ENCODE data around the gene TM9SF3. TPM values are rescaled to one million over a fixed set of nuclear protein-coding genes. Genes with fewer than 3 reads are reported as not detected.

Gene TM9SF3
- polyA plus RNA-seq, 2 of the 4 experiments (the other 2 are of a cell fraction): 92.9 to 138 TPM

DNA sequence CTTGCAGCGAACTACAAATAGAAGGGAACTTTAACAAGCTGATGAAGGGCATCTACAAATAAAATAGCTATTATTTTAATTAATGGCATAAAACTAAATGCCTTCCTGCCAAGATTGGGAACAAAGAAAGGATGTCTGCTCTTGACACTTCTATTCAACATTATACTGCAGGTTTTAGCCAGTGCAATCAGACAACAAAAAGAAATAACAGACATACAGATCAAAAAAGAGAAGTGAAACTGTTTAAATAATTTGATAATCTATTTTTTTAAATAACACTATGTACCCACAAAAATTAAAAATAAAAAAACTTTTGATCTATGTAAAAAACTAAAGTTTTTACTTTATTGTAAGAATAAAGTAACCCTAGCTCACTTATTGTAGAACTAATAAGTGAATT is 50.7 kb downstream of the TM9SF3 start:
- Histone ChIP-seq H3K4me1 (peaks cover 6% of the 10 kb centered on the region; the same call in 2 of the 3 replicates), H3K4me3 (no peak overlapping the region), H3K4me2 (no peak overlapping the region), H3K27ac (no peak overlapping the region), H3K9me3 (no peaks in the 10 kb centered on the region)
- ChIA-PET POLR2A (no interaction called here), CTCF (no interaction called here)
- WGBS (ENCODE audit: missing lambda C conversion rate): 97% methylated on average over 1 of the region's 1 CpG
- DNase-seq (ENCODE audit: low read depth in 1 of 2, low spot score in 1 of 2) (no peak), FAIRE-seq (no peak), ATAC-seq (no peak)
- TF ChIP-seq CBX2 (IDR thresholded peaks at IDR 0.05; ENCODE audit: borderline replicate concordance, low read depth): no peak
- no peak for TF ChIP-seq MAZ (IDR thresholded peaks at IDR 0.05; ENCODE audit: borderline replicate concordance, low read depth, low read length)
- TF ChIP-seq EHF (CRISPR knock-in tag; IDR thresholded peaks at IDR 0.05): no peak
- no peak for TF ChIP-seq BHLHE40 (IDR thresholded peaks at IDR 0.05; ENCODE audit: low read depth, low read length)
- no peak for TF ChIP-seq POLR2A (IDR thresholded peaks at IDR 0.05; ENCODE audit: low read length)
- TF ChIP-seq NPAS2 (CRISPR knock-in tag; IDR thresholded peaks at IDR 0.05; ENCODE audit: borderline replicate concordance): no peak
- no peak for TF ChIP-seq SREBF2 (IDR thresholded peaks at IDR 0.05)
- TF ChIP-seq RFX5 (IDR thresholded peaks at IDR 0.05): no peak
- TF ChIP-seq RCOR1 (IDR thresholded peaks at IDR 0.05; ENCODE audit: low read depth, low read length): no peak
- TF ChIP-seq, protein P1, sequence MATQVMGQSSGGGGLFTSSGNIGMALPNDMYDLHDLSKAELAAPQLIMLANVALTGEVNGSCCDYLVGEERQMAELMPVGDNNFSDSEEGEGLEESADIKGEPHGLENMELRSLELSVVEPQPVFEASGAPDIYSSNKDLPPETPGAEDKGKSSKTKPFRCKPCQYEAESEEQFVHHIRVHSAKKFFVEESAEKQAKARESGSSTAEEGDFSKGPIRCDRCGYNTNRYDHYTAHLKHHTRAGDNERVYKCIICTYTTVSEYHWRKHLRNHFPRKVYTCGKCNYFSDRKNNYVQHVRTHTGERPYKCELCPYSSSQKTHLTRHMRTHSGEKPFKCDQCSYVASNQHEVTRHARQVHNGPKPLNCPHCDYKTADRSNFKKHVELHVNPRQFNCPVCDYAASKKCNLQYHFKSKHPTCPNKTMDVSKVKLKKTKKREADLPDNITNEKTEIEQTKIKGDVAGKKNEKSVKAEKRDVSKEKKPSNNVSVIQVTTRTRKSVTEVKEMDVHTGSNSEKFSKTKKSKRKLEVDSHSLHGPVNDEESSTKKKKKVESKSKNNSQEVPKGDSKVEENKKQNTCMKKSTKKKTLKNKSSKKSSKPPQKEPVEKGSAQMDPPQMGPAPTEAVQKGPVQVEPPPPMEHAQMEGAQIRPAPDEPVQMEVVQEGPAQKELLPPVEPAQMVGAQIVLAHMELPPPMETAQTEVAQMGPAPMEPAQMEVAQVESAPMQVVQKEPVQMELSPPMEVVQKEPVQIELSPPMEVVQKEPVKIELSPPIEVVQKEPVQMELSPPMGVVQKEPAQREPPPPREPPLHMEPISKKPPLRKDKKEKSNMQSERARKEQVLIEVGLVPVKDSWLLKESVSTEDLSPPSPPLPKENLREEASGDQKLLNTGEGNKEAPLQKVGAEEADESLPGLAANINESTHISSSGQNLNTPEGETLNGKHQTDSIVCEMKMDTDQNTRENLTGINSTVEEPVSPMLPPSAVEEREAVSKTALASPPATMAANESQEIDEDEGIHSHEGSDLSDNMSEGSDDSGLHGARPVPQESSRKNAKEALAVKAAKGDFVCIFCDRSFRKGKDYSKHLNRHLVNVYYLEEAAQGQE (IDR thresholded peaks at IDR 0.05): no peak
- TF ChIP-seq NR3C1 (IDR thresholded peaks at IDR 0.05): no peak
- no peak for TF ChIP-seq HOXB13 (CRISPR knock-in tag; IDR thresholded peaks at IDR 0.05; ENCODE audit: low read depth)
- TF ChIP-seq, protein P2, sequence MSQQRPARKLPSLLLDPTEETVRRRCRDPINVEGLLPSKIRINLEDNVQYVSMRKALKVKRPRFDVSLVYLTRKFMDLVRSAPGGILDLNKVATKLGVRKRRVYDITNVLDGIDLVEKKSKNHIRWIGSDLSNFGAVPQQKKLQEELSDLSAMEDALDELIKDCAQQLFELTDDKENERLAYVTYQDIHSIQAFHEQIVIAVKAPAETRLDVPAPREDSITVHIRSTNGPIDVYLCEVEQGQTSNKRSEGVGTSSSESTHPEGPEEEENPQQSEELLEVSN (IDR thresholded peaks at IDR 0.05; ENCODE audit: borderline replicate concordance, low read depth): no peak

DNA sequence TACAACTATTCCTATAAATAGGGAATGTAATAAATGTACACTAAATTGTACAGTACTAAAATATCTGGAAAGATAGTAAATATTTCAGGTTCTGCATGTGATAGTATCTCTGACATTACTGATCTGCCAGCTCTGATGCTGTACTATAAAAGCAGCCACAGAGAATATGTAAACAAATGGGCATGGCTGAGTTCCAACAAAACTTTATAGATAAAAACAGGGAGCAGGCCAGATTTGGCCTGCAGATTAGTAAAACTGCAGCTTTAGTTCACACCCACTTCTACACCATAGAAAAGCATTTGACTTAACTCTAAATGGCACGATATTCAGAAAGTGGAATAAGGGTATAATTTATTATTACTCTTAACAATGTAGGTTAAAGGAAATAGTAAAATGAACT is 54.3 kb downstream of the TM9SF3 start:
- Histone ChIP-seq H3K4me1 (peaks cover 6% of the 10 kb centered on the region; the same call in 2 of the 3 replicates), H3K4me2 (no peak overlapping the region), H3K9me3 (no peaks in the 10 kb centered on the region), H3K4me3 (no peak overlapping the region), H3K27ac (no peak overlapping the region)
- TF ChIP-seq BHLHE40 (IDR thresholded peaks at IDR 0.05; ENCODE audit: low read depth, low read length) (no peak), POLR2AphosphoS2 (conservative IDR thresholded peaks at IDR 0.05; ENCODE audit: low read length) (no peak), NFE2L2 (conservative IDR thresholded peaks at IDR 0.05; ENCODE audit: low read length) (no peak), SMC3 (IDR thresholded peaks at IDR 0.05) (no peak), CHD4 (IDR thresholded peaks at IDR 0.05; ENCODE audit: borderline replicate concordance) (no peak), TFCP2L1 (CRISPR knock-in tag; IDR thresholded peaks at IDR 0.05) (no peak), NR3C1 (IDR thresholded peaks at IDR 0.05) (no peak), CBX2 (IDR thresholded peaks at IDR 0.05; ENCODE audit: borderline replicate concordance, low read depth) (no peak), ZC3H11A (IDR thresholded peaks at IDR 0.05) (no peak), PHF8 (IDR thresholded peaks at IDR 0.05; ENCODE audit: borderline replicate concordance, low read depth) (no peak)
- TF ChIP-seq, protein P3, sequence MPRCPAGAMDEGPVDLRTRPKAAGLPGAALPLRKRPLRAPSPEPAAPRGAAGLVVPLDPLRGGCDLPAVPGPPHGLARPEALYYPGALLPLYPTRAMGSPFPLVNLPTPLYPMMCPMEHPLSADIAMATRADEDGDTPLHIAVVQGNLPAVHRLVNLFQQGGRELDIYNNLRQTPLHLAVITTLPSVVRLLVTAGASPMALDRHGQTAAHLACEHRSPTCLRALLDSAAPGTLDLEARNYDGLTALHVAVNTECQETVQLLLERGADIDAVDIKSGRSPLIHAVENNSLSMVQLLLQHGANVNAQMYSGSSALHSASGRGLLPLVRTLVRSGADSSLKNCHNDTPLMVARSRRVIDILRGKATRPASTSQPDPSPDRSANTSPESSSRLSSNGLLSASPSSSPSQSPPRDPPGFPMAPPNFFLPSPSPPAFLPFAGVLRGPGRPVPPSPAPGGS (IDR thresholded peaks at IDR 0.05): no peak
- TF ChIP-seq, protein P2 (IDR thresholded peaks at IDR 0.05; ENCODE audit: borderline replicate concordance, low read depth): no peak
- TF ChIP-seq, protein P4, sequence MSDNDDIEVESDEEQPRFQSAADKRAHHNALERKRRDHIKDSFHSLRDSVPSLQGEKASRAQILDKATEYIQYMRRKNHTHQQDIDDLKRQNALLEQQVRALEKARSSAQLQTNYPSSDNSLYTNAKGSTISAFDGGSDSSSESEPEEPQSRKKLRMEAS (IDR thresholded peaks at IDR 0.05): no peak
- TF ChIP-seq, protein P5, sequence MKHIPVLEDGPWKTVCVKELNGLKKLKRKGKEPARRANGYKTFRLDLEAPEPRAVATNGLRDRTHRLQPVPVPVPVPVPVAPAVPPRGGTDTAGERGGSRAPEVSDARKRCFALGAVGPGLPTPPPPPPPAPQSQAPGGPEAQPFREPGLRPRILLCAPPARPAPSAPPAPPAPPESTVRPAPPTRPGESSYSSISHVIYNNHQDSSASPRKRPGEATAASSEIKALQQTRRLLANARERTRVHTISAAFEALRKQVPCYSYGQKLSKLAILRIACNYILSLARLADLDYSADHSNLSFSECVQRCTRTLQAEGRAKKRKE (CRISPR knock-in tag; IDR thresholded peaks at IDR 0.05; ENCODE audit: low read depth): no peak
- 90% methylated on average over 1 of the region's 1 CpG for WGBS (ENCODE audit: missing lambda C conversion rate)
- ChIA-PET POLR2A (interaction anchor here (1.4 kb wide), 1 partner anchor 13 kb away, joined by 3 read pairs; no protein-coding TSS in a partner anchor), CTCF (interaction anchor here (0.9 to 4.4 kb wide), 3 partner anchors 19 to 136 kb away, joined by 3 to 16 read pairs (median 5); partner anchors contain the start of gene TLL2)
- DNase-seq (ENCODE audit: low read depth in 1 of 2, low spot score in 1 of 2): no peak
- ATAC-seq: no peak
- no peak for FAIRE-seq
